Measurements from ENCODE around the gene RYR2. TPM values are rescaled to one million over a fixed set of nuclear protein-coding genes. Genes with fewer than 3 reads are reported as not detected.

RYR2 gene
- total RNA-seq, 1 donor: not detected

GRCh38 chr1:237029240-237029639 is 12.7 kb upstream of the RYR2 start:
- DNase-seq (ENCODE audit: low read depth): no peak
- TF ChIP-seq CTCF (IDR thresholded peaks at IDR 0.05; ENCODE audit: insufficient read depth, low read length): no peak

GRCh38 chr1:237029850-237030535 is 12.0 kb upstream of the RYR2 start:
- no peak overlapping the region for H3K4me3 ChIP-seq (ENCODE audit: low read depth, low read length)
- TF ChIP-seq CTCF (IDR thresholded peaks at IDR 0.05; ENCODE audit: insufficient read depth, low read length): no peak
- DNase-seq (ENCODE audit: low read depth): no peak

More at GRCh38 chr1:237029240-237029639, 12.7 kb upstream of the RYR2 start:
- H3K4me3 ChIP-seq (ENCODE audit: low read depth, low read length): no peak overlapping the region

- DNase-seq (ENCODE audit: low read depth): no peak
- no peak for TF ChIP-seq CTCF (IDR thresholded peaks at IDR 0.05; ENCODE audit: insufficient read depth, low read length)
- H3K4me3 ChIP-seq (ENCODE audit: low read depth, low read length): no peak overlapping the region
Measured at GRCh38 chr1:237031480-237031879, 10.5 kb upstream of the RYR2 start.

GRCh38 chr1:237032029-237032428 is 10.0 kb upstream of the RYR2 start:
- DNase-seq (ENCODE audit: low read depth): no peak
- H3K4me3 ChIP-seq (ENCODE audit: low read depth, low read length): no peak overlapping the region
- no peak for TF ChIP-seq CTCF (IDR thresholded peaks at IDR 0.05; ENCODE audit: insufficient read depth, low read length)

- no peak overlapping the region for H3K4me3 ChIP-seq (ENCODE audit: low read depth, low read length)
- no peak for DNase-seq (ENCODE audit: low read depth)
- TF ChIP-seq CTCF (IDR thresholded peaks at IDR 0.05; ENCODE audit: insufficient read depth, low read length): no peak
Measured at GRCh38 chr1:237033061-237033460, 8.9 kb upstream of the RYR2 start.

GRCh38 chr1:237033804-237034203 is 8.2 kb upstream of the RYR2 start:
- DNase-seq (ENCODE audit: low read depth): no peak
- no peak for TF ChIP-seq CTCF (IDR thresholded peaks at IDR 0.05; ENCODE audit: insufficient read depth, low read length)

GRCh38 chr1:237035759-237036158 is 6.2 kb upstream of the RYR2 start:
- no peak for TF ChIP-seq CTCF (IDR thresholded peaks at IDR 0.05; ENCODE audit: insufficient read depth, low read length)
- no peak for DNase-seq (ENCODE audit: low read depth)
- H3K4me3 ChIP-seq (ENCODE audit: low read depth, low read length): no peak overlapping the region

More at GRCh38 chr1:237033804-237034203, 8.2 kb upstream of the RYR2 start:
- H3K4me3 ChIP-seq (ENCODE audit: low read depth, low read length): no peak overlapping the region

All from fibroblast of the aortic adventitia (primary cell).